Fibroblast of skin of right quadriceps (primary cell): ENCODE data around the gene FHOD3.
"Not testable (repeated sequence)": the region's sequence is repeated elsewhere in the genome, so short reads cannot be mapped to it uniquely, and the experiment has no call there.

Experiments used
- DNase-seq: peaks from one replicate; pipeline ENCODE4 v3.0.0-alpha.2; 2013

FHOD3 gene

GRCh38 chr18:36680042-36680441 lies 382.5 kb downstream of the FHOD3 start:
- DNase-seq: no peak

GRCh38 chr18:36685580-36685979 lies 388.1 kb downstream of the FHOD3 start:
- no peak for DNase-seq

DNA sequence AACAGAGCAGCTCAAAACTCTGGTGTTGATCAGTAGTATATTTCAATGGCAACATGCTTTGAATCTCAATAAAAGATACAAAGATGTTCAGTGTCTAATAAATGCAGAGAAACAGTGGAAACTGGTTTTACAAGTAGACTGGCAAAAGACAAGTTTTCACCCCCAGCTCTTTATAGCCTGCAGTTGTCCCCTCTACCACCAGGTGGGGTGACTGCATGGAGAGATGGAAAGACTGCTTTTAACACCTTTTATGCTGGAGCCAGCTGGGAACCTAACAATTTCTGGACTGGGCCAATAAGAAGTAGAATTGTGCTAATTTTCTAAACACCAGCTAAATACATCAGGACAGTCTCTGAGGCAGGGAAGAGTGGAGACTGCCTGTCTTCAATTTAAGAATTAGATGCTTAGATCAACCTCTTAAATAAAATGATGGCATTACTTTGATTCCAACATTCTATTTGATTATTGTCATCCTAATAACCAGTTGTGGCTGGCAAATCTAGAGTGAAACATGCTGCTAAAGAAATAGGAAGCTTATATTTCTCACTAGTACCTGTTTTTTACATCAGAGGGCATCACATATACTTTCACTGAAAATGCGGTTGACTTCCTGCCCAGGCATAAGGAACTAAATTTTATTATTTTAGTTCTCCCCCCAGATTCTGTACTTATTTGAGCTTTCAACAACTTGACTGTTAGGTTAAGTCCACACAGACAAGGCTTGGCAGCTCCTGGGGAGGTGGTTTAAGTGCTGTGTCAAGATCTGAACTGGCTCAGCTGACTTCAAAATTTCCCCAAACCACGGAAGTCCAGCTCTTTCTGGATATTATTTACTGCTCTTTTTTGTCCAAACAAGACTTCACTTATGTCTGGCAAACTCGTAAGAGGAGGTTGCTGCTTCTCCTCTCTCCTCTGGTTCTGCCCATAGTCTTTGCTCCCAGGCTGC lies 390.8 kb downstream of the FHOD3 start:
- peak; percentile 67 for DNase-seq

GRCh38 chr18:36692371-36692770 lies 394.9 kb downstream of the FHOD3 start:
- DNase-seq: peak; percentile 93

GRCh38 chr18:36692921-36693332 lies 395.4 kb downstream of the FHOD3 start:
- DNase-seq: peak; percentile 61

GRCh38 chr18:36693931-36694620 lies 396.6 kb downstream of the FHOD3 start:
- DNase-seq: peak; percentile 60

- DNase-seq: no peak
Observed at GRCh38 chr18:36695806-36696205, 398.3 kb downstream of the FHOD3 start.

DNA sequence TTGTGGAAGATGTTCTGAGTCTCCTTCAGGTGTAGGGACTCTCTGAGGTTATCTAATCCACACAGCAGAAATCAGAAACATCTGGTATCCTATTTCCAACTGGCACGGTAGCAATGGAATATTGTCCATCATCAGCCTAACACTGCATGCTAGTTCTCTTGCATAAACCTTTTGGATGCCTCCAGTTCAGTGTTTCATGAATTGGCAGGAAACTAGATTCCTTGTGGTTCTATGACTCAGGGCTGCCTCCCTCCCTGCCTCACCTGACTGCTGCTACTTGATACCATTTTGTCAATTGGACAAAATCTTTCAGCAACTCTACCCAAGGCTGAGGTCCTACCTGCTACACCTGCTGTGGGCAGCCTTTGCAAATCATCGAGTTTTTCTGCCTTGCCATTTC lies 400.4 kb downstream of the FHOD3 start:
- peak; percentile 78 for DNase-seq

DNA sequence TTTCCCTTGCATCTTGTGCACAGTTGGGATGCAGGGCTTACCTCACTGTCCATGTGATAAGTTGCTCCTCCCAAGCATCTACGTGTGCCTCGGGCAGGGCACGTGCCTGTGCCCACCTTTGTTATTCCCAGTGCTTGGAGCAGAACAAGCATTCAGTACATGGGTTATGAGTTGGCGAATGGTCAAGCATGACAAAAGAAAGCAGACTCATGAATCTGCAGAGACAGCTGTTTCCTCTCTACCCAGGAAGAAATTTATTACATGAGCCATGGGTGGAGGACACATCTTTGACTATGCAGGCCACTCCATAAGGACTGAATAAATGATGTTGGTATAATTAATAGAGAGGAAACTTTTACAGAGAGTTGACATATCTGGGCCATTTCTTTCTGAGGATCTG lies 403.4 kb downstream of the FHOD3 start:
- DNase-seq: no peak

- no peak for DNase-seq
Observed at GRCh38 chr18:36702401-36703013, 405.0 kb downstream of the FHOD3 start.

GRCh38 chr18:36704156-36704555 lies 406.6 kb downstream of the FHOD3 start:
- no peak for DNase-seq

GRCh38 chr18:36706134-36706881 lies 408.8 kb downstream of the FHOD3 start:
- DNase-seq: peak; percentile 58

- DNase-seq: no peak
Observed at GRCh38 chr18:36708366-36708765, 410.9 kb downstream of the FHOD3 start.

DNA sequence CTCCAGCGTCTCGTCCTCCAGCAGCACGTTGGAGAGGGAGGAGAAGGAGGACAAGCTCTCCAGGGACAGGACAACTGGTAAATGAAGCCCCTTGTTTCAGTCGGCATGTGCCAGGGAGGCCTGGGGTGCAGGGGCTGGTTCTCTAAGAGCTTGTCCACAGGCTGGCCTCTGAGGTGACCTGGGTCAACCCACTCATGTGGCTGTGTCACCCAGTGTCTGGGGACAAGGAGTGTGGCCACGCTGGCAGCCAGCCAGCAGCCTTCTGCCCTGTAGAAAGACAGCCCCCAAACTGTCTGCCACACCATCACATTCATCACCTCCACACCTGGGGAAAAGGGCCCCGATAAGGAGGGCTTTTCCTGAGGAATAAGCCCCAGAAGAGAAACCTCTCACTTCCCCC lies 411.8 kb downstream of the FHOD3 start:
- DNase-seq: no peak

GRCh38 chr18:36711014-36711725 lies 413.7 kb downstream of the FHOD3 start:
- DNase-seq: no peak

- peak; percentile 80 for DNase-seq
Observed at GRCh38 chr18:36711813-36712444, 414.4 kb downstream of the FHOD3 start.

DNA sequence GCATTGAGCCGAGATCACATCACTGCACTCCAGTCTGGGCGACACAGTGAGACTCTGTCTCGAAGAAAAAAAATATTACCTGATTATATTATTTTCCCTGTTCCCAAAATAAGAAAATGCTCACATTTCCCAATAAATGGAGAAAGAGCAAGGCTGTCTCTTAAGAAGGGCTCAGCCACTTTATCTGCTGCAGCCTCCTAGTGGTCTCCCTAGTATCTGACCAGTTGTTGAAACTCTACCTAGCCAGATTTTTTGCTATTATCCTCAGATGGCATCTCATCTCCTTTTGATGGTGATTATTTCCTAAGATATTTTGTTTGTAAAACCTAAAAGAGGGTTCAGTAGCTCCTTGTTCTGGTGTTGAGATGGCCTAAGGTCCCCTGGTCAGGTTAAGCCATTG lies 417.0 kb downstream of the FHOD3 start:
- DNase-seq: no peak

- DNase-seq: no peak
Observed at GRCh38 chr18:36717422-36718110, 420.1 kb downstream of the FHOD3 start.

DNA sequence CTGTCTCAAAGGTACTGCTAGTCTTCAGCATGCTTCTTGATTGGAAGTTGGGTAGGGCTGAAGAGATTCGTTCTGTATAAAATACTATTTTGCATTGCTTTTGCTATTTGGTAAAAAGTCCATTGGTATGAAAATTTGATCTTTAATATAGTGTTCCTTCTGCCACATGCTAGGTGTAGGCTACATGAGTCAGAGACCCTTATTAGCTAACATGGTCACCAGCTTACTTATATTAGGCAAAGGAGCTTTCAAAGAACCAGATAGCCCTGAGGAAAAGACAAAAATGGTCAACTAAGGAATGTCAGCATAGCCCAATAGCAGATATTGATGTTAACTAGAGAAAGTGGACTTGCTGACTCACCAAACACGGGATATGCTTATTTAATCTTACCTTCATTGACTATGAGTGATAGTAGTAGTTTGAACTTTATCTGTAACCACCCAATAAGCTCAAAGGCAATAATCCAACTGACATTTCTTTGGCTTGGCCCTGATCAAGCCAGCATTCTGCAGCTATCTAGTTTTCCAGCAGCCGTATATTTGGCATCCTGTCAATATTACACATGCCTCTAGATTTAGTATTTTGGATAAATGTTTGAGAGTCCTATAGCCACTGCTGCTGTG lies 421.3 kb downstream of the FHOD3 start:
- DNase-seq: no peak

- DNase-seq: no peak
Observed at GRCh38 chr18:36719630-36720029, 422.1 kb downstream of the FHOD3 start.

- not testable (repeated sequence) for DNase-seq
Observed at GRCh38 chr18:36721351-36721750, 423.8 kb downstream of the FHOD3 start.
